NOMO-1 treated with DMSO at 0.1 percent for 48 hours (cell line): ENCODE measurements around the gene ESR1.
A peak's percentile ranks its signal among the peaks of the same experiment; 100 is the strongest.
"Not testable (repeated sequence)": the region's sequence is repeated elsewhere in the genome, so short reads cannot be mapped to it uniquely, and the experiment has no call there.

Source experiments
- DNase-seq: peaks from one replicate; lab custom pipeline; 2025; ENCODE audit not compliant: unreplicated experiment; lab: John Stamatoyannopoulos, UW

ESR1 gene

GRCh38 chr6:152123076-152123475 is 315.6 kb downstream of the ESR1 start:
- DNase-seq: no peak

- peak; percentile 22 for DNase-seq
Observed at GRCh38 chr6:152124429-152125074, 317.1 kb downstream of the ESR1 start.

- DNase-seq: no peak
Observed at GRCh38 chr6:152127432-152128165, 320.1 kb downstream of the ESR1 start.

- DNase-seq: no peak
Observed at GRCh38 chr6:152129691-152130151, 322.2 kb downstream of the ESR1 start.

GRCh38 chr6:152130441-152130840 is 323.0 kb downstream of the ESR1 start:
- no peak for DNase-seq

- DNase-seq: no peak
Observed at GRCh38 chr6:152135755-152136448, 328.4 kb downstream of the ESR1 start.

GRCh38 chr6:152136449-152136825 is 329.0 kb downstream of the ESR1 start:
- DNase-seq: no peak

- DNase-seq: not testable (repeated sequence)
Observed at GRCh38 chr6:152138344-152138743, 330.9 kb downstream of the ESR1 start.

- DNase-seq: no peak
Observed at GRCh38 chr6:152142105-152142504, 334.6 kb downstream of the ESR1 start.

- no peak for DNase-seq
Observed at GRCh38 chr6:152143359-152143758, 335.9 kb downstream of the ESR1 start.

- DNase-seq: no peak
Observed at GRCh38 chr6:152146385-152146784, 338.9 kb downstream of the ESR1 start.

GRCh38 chr6:152147269-152147668 is 339.8 kb downstream of the ESR1 start:
- no peak for DNase-seq

GRCh38 chr6:152148412-152148811 is 340.9 kb downstream of the ESR1 start:
- no peak for DNase-seq

- DNase-seq: no peak
Observed at GRCh38 chr6:152150196-152150595, 342.7 kb downstream of the ESR1 start.

GRCh38 chr6:152151920-152152319 is 344.4 kb downstream of the ESR1 start:
- no peak for DNase-seq

GRCh38 chr6:152154559-152155356 is 347.3 kb downstream of the ESR1 start:
- no peak for DNase-seq

- DNase-seq: no peak
Observed at GRCh38 chr6:152155792-152156191, 348.3 kb downstream of the ESR1 start.

GRCh38 chr6:152160346-152160745 is 352.9 kb downstream of the ESR1 start:
- DNase-seq: no peak

- DNase-seq: no peak
Observed at GRCh38 chr6:152161501-152161900, 354.0 kb downstream of the ESR1 start.

- DNase-seq: no peak
Observed at GRCh38 chr6:152164957-152165356, 357.5 kb downstream of the ESR1 start.

- no peak for DNase-seq
Observed at GRCh38 chr6:152166497-152166896, 359.0 kb downstream of the ESR1 start.
